ENCODE results near the gene TXLNB. TPM values are rescaled to one million over a fixed set of nuclear protein-coding genes. Genes with fewer than 3 reads are reported as not detected.
"Not testable (repeated sequence)": the region's sequence is repeated elsewhere in the genome, so short reads cannot be mapped to it uniquely, and the experiment has no call there.

The TXLNB gene
- total and polyA plus RNA-seq, 7 experiments from 2014 or later, result 0.12 to 1.1 (median 0.65) TPM

DNA sequence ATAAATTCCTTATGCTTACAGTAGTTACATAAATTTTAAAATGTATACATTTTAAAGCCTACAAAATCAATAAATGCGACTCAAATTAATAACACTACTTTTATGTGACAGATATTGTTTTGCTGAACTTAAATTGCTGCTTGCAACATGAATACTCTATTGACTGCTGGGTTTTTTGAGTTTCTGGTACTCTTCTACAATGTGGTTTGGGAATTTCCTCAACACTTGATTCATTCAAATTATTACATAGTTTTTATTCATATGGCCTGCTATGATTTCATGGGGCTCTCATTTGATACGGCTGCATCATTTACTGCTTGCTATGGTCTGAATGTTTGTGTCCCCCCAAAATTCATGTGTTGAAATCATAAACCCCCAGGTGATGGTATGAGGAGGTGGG, 2.3 kb upstream of the TXLNB start:
- Mint-ChIP-seq H3K27ac (peak overlapping the region in 8 of 9 donors; percentile 28 to 93 (median 72)), H3K4me1 (peaks cover 40 to 73% (median 68%) of the 10 kb centered on the region in 7 donors), H3K36me3 (peaks cover 0 to 20% (median 3%) of the 10 kb centered on the region in 5 donors), H3K4me3 (peak overlapping the region in 4 of 10 donors; percentile 5 to 43 (median 22)), H3K9me3 (peaks cover 0 to 9% (median 0%) of the 10 kb centered on the region in 11 donors), H3K27me3 (no peaks in the 10 kb centered on the region)
- Histone ChIP-seq H3K27me3 (ENCODE audit: control insufficient read depth in 2 of 2, insufficient read depth in 2 of 2, low read length in 2 of 2) (no peaks in the 10 kb centered on the region), H3K36me3 (ENCODE audit: control insufficient read depth in 2 of 3, insufficient read depth in 3 of 3, low read length in 3 of 3) (no peaks in the 10 kb centered on the region), H3K9me3 (ENCODE audit: control insufficient read depth in 2 of 3, low read length in 3 of 3) (no peaks in the 10 kb centered on the region), H3K27ac (ENCODE audit: low read depth, low read length) (no peak overlapping the region), H3K4me3 (ENCODE audit: low read length) (no peak overlapping the region), H3K4me1 (ENCODE audit: control insufficient read depth in 2 of 2, insufficient read depth in 2 of 2, low read length in 2 of 2) (peaks cover 33 to 39% of the 10 kb centered on the region in 2 donors)
- ChIA-PET POLR2A (interaction anchor here (3.9 to 6.2 kb wide), 2 partner anchors 30 to 79 kb away, joined by 40 to 81 read pairs; partner anchors contain the start of gene CITED2), CTCF (interaction anchor here (0.7 to 1.2 kb wide), 2 partner anchors 30 to 75 kb away, joined by 3 to 4 read pairs; no protein-coding TSS in a partner anchor)
- DNase-seq (no peak), ATAC-seq (no peak)
- intact Hi-C loops (cut with micrococcal nuclease), result loop anchor here (5.0 kb wide), 2 partner anchors 62 to 182 kb away; no protein-coding TSS in a partner anchor

GRCh38 chr6:139293230-139293629, 1.4 kb upstream of the TXLNB start:
- Mint-ChIP-seq H3K27ac (peak overlapping the region in 7 of 9 donors; percentile 93 to 99 (median 96)), H3K36me3 (peaks cover 4 to 19% (median 7%) of the 10 kb centered on the region in 5 donors), H3K4me1 (peaks cover 38 to 82% (median 77%) of the 10 kb centered on the region in 7 donors)
- not testable (repeated sequence) for H3K4me3 ChIP-seq (ENCODE audit: low read length); H3K27me3 Mint-ChIP-seq; H3K36me3 ChIP-seq (ENCODE audit: control insufficient read depth in 2 of 3, insufficient read depth in 3 of 3, low read length in 3 of 3); DNase-seq; ATAC-seq; H3K27ac ChIP-seq (ENCODE audit: low read depth, low read length); H3K9me3 ChIP-seq (ENCODE audit: control insufficient read depth in 2 of 3, low read length in 3 of 3); H3K27me3 ChIP-seq (ENCODE audit: control insufficient read depth in 2 of 2, insufficient read depth in 2 of 2, low read length in 2 of 2); H3K4me3 Mint-ChIP-seq; H3K9me3 Mint-ChIP-seq
- H3K4me1 ChIP-seq (ENCODE audit: control insufficient read depth in 2 of 2, insufficient read depth in 2 of 2, low read length in 2 of 2), result peaks cover 33 to 39% of the 10 kb centered on the region in 2 donors
- intact Hi-C loops (cut with micrococcal nuclease), result loop anchor here (5.0 kb wide), 2 partner anchors 61 to 181 kb away; no protein-coding TSS in a partner anchor
- ChIA-PET POLR2A (interaction anchor here (0.8 to 6.2 kb wide), 11 partner anchors 13 to 179 kb away, joined by 3 to 81 read pairs (median 6); partner anchors contain the start of gene CITED2), CTCF (interaction anchor here (0.7 to 1.6 kb wide), 4 partner anchors 31 to 74 kb away, joined by 3 to 9 read pairs (median 5); no protein-coding TSS in a partner anchor)

DNA sequence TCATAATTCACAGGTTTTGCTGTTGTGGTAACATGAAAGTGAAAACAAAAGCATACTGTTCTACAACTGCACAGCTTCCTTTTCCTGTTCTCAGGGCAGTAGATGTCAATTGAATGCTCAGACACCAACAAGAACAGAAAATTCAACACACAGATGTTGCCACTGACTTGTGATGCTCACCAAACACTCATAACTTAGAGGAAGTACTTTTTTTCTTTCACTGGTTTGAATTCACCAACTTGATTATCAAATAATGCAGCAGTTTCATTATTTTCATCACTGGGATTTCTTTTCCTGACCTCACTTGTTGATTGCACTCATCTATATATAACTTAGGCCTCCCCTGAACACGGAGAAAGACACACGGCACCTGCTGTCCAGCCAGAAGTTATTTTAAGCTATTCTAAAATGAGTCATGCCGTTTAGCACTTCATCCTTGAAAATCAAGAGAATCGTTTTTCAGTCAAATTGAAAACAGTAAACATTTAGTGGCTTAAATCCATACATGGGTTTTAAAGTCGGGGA, 949 bp downstream of the TXLNB start:
- Mint-ChIP-seq H3K4me3 (peak overlapping the region; percentile 78 to 92 (median 86)), H3K27ac (peak overlapping the region; percentile 93 to 99 (median 98)), H3K4me1 (peaks cover 28 to 79% (median 70%) of the 10 kb centered on the region in 7 donors), H3K27me3 (no peaks in the 10 kb centered on the region), H3K9me3 (peaks cover 0 to 5% (median 2%) of the 10 kb centered on the region in 11 donors), H3K36me3 (peaks cover 5 to 14% (median 13%) of the 10 kb centered on the region in 5 donors)
- H3K27ac ChIP-seq (ENCODE audit: low read depth, low read length), result peak overlapping the region; percentile 75
- no peaks in the 10 kb centered on the region for H3K36me3 ChIP-seq (ENCODE audit: control insufficient read depth in 2 of 3, insufficient read depth in 3 of 3, low read length in 3 of 3)
- no peaks in the 10 kb centered on the region for H3K9me3 ChIP-seq (ENCODE audit: control insufficient read depth in 2 of 3, low read length in 3 of 3)
- ChIA-PET POLR2A (interaction anchor here (0.6 to 6.2 kb wide), 29 partner anchors 11 to 304 kb away, joined by 3 to 81 read pairs (median 5); partner anchors contain the start of gene CITED2), CTCF (interaction anchor here (0.6 to 3.3 kb wide), 12 partner anchors 28 to 166 kb away, joined by 3 to 31 read pairs (median 5); partner anchors contain the start of gene CITED2)
- H3K4me3 ChIP-seq (ENCODE audit: low read length), result peak overlapping the region; percentile 37
- peaks cover 33 to 39% of the 10 kb centered on the region in 2 donors for H3K4me1 ChIP-seq (ENCODE audit: control insufficient read depth in 2 of 2, insufficient read depth in 2 of 2, low read length in 2 of 2)
- peak in 7 of 9 donors; percentile 54 to 89 (median 75) for DNase-seq
- intact Hi-C loops (cut with micrococcal nuclease), result loop anchor here (1.0 to 5.0 kb wide), 19 partner anchors 12 to 518 kb away; partner anchors contain the start of genes ABRACL (in 2 of the 2), CCDC28A (in 2 of the 2), CITED2 (in 2 of the 2) and HECA (in 1 of the 2)
- ATAC-seq, result peak; percentile 79
- no peaks in the 10 kb centered on the region for H3K27me3 ChIP-seq (ENCODE audit: control insufficient read depth in 2 of 2, insufficient read depth in 2 of 2, low read length in 2 of 2)

DNA sequence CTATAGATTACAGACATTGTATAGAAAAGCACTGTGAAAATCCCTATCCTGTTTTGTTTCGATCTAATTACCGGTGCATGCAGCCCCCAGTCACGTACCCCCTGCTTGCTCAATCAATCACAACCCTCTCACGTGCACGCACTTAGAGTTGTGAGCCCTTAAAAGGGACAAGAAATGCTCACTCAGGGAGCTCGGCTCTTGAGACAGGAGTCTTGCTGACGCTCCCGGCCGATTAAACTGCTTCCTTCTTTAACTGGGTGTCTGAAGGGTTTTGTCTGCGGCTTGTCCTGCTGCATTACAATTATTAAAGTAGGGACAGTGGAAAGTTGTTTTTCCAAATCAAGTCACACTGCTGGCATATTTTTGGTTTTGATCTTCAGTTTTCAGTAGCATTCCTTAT, 2.6 kb downstream of the TXLNB start:
- Mint-ChIP-seq H3K27ac (peak overlapping the region in 8 of 9 donors; percentile 20 to 99 (median 94)), H3K4me3 (peak overlapping the region in 2 of 10 donors; percentile 91 to 92), H3K27me3 (no peaks in the 10 kb centered on the region), H3K36me3 (peaks cover 5 to 23% (median 17%) of the 10 kb centered on the region in 5 donors), H3K9me3 (peaks cover 0 to 7% (median 2%) of the 10 kb centered on the region in 11 donors), H3K4me1 (peaks cover 26 to 68% (median 57%) of the 10 kb centered on the region in 7 donors)
- no peak for ATAC-seq
- ChIA-PET POLR2A (interaction anchor here (1.6 kb wide), 1 partner anchor 10 kb away, joined by 7 read pairs; no protein-coding TSS in a partner anchor), CTCF (interaction anchor here (0.7 kb wide), 1 partner anchor 49 kb away, joined by 3 read pairs; no protein-coding TSS in a partner anchor)
- Histone ChIP-seq H3K4me1 (ENCODE audit: control insufficient read depth in 2 of 2, insufficient read depth in 2 of 2, low read length in 2 of 2) (peaks cover 30 to 38% of the 10 kb centered on the region in 2 donors), H3K36me3 (ENCODE audit: control insufficient read depth in 2 of 3, insufficient read depth in 3 of 3, low read length in 3 of 3) (no peaks in the 10 kb centered on the region), H3K9me3 (ENCODE audit: control insufficient read depth in 2 of 3, low read length in 3 of 3) (no peaks in the 10 kb centered on the region), H3K27ac (ENCODE audit: low read depth, low read length) (no peak overlapping the region), H3K27me3 (ENCODE audit: control insufficient read depth in 2 of 2, insufficient read depth in 2 of 2, low read length in 2 of 2) (no peaks in the 10 kb centered on the region), H3K4me3 (ENCODE audit: low read length) (no peak overlapping the region)
- DNase-seq, result no peak
- intact Hi-C loops (cut with micrococcal nuclease), result no loop called here

DNA sequence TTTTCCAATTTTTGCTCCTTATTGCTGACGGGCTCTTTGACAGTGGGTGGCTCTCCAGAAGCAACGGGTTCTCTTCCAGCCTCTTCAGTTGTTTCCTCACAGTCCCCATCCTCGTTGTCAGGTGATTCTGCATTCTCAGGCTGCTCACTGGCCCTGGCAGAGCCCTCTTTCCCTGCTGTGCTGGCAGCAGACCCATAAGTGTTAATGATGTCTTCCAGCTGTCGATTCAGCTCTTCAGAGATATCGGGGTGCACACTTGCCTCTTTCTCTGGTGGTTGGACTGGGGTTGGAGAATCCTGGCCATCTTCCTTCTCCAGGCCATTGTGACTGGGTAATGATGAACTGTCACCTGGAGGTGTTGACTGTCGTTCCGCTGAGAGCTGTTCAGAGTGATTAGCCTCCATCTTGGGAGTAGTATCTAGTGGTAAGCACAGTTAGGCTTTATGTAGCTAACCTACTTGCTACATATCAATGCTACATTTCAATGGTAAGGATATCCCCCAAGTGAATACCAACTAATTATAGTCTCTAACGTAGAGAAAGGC, 3.2 kb downstream of the TXLNB start:
- Histone ChIP-seq H3K9me3 (ENCODE audit: control insufficient read depth in 2 of 3, low read length in 3 of 3) (no peaks in the 10 kb centered on the region), H3K4me3 (ENCODE audit: low read length) (no peak overlapping the region), H3K36me3 (ENCODE audit: control insufficient read depth in 2 of 3, insufficient read depth in 3 of 3, low read length in 3 of 3) (no peaks in the 10 kb centered on the region), H3K27me3 (ENCODE audit: control insufficient read depth in 2 of 2, insufficient read depth in 2 of 2, low read length in 2 of 2) (no peaks in the 10 kb centered on the region), H3K4me1 (ENCODE audit: control insufficient read depth in 2 of 2, insufficient read depth in 2 of 2, low read length in 2 of 2) (peaks cover 27 to 32% of the 10 kb centered on the region in 2 donors), H3K27ac (ENCODE audit: low read depth, low read length) (no peak overlapping the region)
- H3K4me3 Mint-ChIP-seq, result peak overlapping the region in 1 of 10 donors; percentile 92
- POLR2A ChIA-PET, result interaction anchor here (0.7 to 1.1 kb wide), 2 partner anchors 44 to 111 kb away, joined by 3 to 4 read pairs; no protein-coding TSS in a partner anchor
- no peak for DNase-seq
- peaks cover 5 to 23% (median 17%) of the 10 kb centered on the region in 5 donors for H3K36me3 Mint-ChIP-seq
- intact Hi-C loops (cut with micrococcal nuclease), result no loop called here
- peaks cover 0 to 7% (median 2%) of the 10 kb centered on the region in 11 donors for H3K9me3 Mint-ChIP-seq
- no peaks in the 10 kb centered on the region for H3K27me3 Mint-ChIP-seq
- peak overlapping the region in 7 of 9 donors; percentile 14 to 99 (median 93) for H3K27ac Mint-ChIP-seq
- no peak for ATAC-seq
- CTCF ChIA-PET, result interaction anchor here (0.7 kb wide), 2 partner anchors 35 to 48 kb away, joined by 3 read pairs; no protein-coding TSS in a partner anchor
- H3K4me1 Mint-ChIP-seq, result peaks cover 24 to 63% (median 53%) of the 10 kb centered on the region in 7 donors

GRCh38 chr6:139287868-139288267, 3.9 kb downstream of the TXLNB start:
- no peak overlapping the region for H3K27ac ChIP-seq (ENCODE audit: low read depth, low read length)
- Mint-ChIP-seq H3K36me3 (peaks cover 5 to 23% (median 17%) of the 10 kb centered on the region in 5 donors), H3K27ac (peak overlapping the region in 8 of 9 donors; percentile 9 to 99 (median 52)), H3K4me1 (peaks cover 24 to 57% (median 49%) of the 10 kb centered on the region in 7 donors), H3K4me3 (peak overlapping the region in 1 of 10 donors; percentile 35), H3K27me3 (no peaks in the 10 kb centered on the region), H3K9me3 (peaks cover 0 to 7% (median 2%) of the 10 kb centered on the region in 11 donors)
- no peaks in the 10 kb centered on the region for H3K27me3 ChIP-seq (ENCODE audit: control insufficient read depth in 2 of 2, insufficient read depth in 2 of 2, low read length in 2 of 2)
- H3K4me3 ChIP-seq (ENCODE audit: low read length), result no peak overlapping the region
- DNase-seq (no peak), ATAC-seq (no peak)
- H3K4me1 ChIP-seq (ENCODE audit: control insufficient read depth in 2 of 2, insufficient read depth in 2 of 2, low read length in 2 of 2), result peaks cover 24 to 25% of the 10 kb centered on the region in 2 donors
- CTCF ChIA-PET, result interaction anchor here (0.6 to 0.7 kb wide), 3 partner anchors 36 to 298 kb away, joined by 3 read pairs; no protein-coding TSS in a partner anchor
- intact Hi-C loops (cut with micrococcal nuclease), result no loop called here
- H3K36me3 ChIP-seq (ENCODE audit: control insufficient read depth in 2 of 3, insufficient read depth in 3 of 3, low read length in 3 of 3), result no peaks in the 10 kb centered on the region
- H3K9me3 ChIP-seq (ENCODE audit: control insufficient read depth in 2 of 3, low read length in 3 of 3), result no peaks in the 10 kb centered on the region
- POLR2A ChIA-PET, result interaction anchor here (0.7 to 1.1 kb wide), 3 partner anchors 43 to 175 kb away, joined by 3 to 4 read pairs (median 4); no protein-coding TSS in a partner anchor

Data from naive thymus-derived CD4-positive, alpha-beta T cell (primary cell).